ENCODE data around the gene COX7A2.

Gene COX7A2, protein sequence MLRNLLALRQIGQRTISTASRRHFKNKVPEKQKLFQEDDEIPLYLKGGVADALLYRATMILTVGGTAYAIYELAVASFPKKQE

DNA sequence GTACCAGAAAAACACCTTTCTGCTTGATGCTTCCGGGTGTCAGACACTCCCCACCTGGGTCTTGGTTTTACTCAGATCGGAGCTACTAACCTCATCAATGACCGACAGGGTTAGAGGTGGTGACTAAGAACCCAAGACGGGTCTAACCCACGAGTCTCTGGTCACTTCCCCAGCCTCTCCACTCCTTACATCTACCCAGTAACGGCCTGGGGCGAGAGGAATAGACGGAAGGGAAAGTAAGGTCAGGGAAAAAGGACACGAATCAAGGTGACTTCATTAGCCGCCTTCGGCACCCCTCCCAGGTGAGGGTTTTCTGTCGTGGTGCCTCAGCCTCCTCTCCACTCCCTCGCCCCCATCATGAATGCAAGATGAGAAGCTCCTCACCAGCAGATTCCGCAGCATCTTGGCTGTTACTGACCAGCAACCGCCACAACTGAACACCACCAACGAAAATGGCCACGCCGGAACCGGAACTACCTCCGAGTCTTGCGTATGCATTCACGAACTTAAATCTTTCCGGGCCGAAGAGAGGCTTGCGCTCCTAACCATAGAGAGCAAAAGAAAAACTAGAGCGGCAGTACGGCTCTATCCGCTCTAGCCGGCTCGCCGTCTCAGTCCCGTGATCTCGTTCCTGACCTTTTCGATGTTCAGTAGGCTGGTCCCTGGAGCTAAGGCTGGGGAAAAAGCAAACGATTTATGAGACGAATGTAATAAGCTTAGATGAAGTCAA is at the start of gene COX7A2:
Gene COX7A2, minus strand, starts transcription at position 469 of the 730 bp plus-strand sequence. Its CDS starts 67 bp downstream, at position 402.
- peak; percentile 61 to 74 for DNase-seq (ENCODE audit: low read depth in 2 of 2)

DNA sequence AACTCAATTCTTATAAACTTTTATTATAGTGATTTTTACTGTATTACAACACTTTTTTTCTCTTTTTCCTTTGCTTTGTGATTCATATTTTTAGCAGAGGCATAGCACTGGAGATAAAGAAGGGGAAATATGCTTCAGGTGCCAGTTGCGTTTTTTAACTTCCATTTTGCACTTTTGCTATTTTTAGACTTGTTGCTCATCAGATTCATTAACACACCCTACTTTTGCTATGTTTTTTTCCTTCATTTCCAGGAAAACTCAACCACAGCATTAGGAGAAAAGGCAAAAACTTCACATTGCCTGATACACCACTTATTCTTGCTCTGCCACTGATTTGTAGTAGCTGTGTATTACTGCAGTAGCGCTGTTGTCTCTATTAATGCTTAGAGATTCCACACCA is 49.0 kb upstream of the COX7A2 start:
- no peak for DNase-seq (ENCODE audit: low read depth in 2 of 2)

DNA sequence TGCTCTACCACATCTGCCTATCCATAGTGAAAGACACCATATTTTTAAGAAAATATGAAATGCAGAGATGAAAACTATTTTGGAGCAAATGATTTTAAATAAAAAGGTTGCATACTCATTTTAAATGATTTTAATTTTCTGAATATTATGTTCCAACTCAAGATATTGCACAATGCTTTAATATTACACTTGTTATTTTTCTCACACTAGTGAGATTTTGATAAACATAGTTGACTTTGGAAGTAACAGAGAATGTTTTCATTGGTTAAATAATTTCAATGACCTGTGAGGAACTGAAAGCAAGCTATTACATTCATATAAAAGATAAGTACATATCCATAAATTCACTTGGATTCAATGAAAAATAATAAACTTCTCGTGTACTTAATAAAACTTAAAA is 48.1 kb upstream of the COX7A2 start:
- DNase-seq (ENCODE audit: low read depth in 2 of 2): no peak

DNA sequence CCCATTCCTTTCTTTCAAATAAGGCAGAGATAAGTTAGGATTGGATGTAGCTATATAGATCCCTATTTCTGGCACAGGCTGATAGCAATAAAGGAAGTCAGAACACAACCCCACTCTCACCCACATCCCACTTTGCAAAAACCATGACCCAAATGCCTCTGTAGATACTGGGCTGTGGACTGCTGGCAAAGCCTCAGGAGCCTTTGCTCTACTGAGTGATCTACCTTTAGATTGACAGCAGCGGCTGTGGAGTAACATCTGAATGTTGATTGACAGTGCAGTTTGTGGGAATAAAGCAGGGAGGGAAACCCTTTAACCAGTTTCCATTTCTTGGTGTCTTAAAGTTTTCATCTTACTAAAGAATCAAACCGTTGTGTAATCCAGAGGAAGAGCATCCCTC is 47.7 kb upstream of the COX7A2 start:
- DNase-seq (ENCODE audit: low read depth in 2 of 2): no peak

DNA sequence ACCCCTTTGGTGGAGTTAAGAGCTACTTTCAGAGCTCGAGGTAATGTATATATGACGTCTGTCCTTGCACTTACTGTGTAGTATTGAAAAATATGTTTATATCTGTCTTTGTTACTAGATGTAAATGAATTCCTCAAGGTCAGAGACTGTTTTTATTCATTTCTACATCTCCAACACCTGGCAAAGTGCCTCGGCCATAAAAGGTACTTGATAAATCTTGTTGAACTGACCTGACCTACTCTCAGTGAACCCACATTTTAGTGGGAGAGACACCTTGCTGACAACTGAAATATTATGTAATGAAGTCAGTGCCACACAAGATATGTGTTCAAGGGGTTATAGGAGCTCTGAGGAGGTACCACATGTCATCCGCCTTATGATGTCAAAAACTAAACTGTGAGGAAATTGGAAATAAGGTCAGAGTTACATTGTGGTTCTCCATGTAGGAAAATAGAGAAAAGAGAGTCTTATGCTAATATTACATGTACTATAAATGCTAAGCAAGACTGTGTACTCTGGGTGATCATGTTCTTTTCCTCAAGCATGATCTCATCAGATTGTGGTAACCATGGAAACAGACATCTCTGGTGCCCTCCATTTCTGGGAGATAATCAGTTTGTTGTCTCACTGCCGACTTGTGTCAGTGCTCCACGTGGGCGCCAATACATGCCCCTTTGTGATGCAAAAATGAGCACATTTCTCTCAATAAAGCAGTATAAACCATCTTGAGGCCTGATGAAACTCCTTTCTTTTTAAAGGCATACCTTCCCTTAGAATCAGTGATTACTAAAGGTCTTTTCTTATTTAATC is 46.7 kb upstream of the COX7A2 start:
- DNase-seq (ENCODE audit: low read depth in 2 of 2): no peak

DNA sequence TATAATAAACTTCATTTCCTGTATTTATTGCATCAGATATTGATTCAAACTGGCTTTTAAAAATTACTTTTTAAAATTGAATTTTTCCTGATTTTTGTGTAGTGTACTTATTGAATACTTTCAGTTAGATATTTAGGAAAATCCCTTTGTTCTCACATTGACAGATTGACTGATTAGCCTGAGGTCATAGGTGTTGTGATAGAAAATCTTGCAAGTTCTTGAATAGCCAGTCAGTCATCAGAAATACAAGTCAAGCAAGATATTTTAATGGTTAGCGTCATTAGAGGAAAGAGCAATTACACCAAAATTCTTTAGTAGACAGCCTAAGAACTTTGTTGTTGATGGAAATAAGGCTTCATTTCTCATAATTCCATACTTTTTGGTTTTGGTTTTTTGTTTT is 44.4 kb upstream of the COX7A2 start:
- DNase-seq (ENCODE audit: low read depth in 2 of 2): no peak

DNA sequence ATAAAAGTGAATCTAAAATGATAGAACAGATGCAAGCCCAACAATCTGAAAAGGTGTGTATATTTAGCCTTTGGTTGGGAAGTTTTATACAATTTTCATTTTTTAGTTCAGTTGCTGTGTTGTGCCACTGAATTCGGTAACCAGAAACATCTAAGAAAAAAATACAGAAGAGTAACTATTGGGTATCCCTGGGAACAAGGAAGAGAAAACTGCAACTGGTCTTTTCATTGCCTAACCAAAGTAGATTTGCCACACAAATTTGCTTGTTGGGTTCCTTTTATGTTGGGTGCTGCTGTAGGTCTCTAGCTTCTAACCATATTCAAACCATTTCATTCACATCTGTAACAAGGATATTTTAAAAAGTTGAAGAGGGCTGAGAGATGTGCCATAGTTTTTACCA is 43.8 kb upstream of the COX7A2 start:
- DNase-seq (ENCODE audit: low read depth in 2 of 2): no peak

DNA sequence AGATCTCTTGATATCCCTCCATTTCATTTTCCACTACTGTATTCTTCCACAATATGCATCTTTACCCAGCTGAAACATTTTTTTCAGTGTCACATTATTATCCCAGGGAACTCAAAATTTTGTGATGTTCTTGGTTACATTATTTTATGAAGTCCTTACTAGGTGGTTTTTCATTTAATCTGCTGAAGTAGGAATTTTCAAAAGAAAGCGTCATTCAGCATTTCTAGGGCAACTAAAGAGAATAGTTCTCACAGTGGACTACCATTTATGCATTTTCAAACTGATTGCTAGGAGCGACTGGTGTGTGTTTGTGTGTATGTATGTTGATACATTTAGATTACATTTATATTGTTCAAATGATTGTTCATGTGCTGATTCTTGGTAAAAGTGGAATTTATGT is 43.4 kb upstream of the COX7A2 start:
- no peak for DNase-seq (ENCODE audit: low read depth in 2 of 2)

DNA sequence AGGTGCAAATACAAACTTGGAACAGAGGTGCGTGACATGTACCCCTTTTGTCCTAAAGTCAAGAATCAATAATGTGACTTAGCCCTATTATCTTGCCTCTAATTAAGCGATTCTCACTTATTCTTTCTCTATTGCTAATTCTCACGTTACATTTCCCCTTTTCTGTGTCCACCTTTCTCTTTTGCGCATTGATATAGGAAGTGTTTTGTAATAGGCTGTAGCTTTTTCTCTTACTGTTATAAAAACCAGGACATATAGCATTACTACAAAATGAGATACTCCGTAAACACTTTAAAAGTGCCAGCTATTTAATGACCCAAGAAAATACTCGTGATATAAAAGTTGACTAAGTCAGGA is 41.7 kb upstream of the COX7A2 start:
- DNase-seq (ENCODE audit: low read depth in 2 of 2): no peak

DNA sequence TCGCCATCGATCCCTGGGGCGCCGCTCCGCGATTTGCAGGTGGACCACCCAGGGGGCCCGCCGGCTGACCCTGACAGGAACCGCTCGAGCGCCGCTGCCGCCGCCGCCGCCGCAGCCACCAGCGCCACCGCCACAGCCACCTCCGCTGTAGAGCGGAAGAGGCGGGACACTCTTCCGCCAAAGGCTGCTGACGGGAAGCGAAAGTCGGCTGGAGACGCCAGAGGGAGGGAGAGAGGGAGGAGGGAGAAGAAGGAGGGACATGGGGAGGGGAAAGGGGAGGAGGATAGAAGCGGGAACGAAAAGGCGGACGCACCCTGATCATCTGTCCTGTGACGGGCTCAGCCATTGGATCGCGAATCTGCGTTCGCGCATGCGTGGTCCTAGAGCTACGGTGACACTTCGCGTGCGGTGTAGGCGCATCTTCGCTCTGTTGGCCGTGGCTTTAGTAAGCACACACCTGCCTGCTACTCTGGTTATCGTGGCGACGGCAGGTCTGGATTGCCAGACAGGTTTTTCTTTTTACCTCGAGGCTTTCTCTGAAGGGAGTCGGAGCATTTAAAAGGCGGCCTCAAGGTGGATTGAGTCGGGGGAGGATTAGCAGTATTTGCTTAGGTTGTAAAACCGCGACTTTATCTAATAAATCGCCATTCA is 41.2 kb upstream of the COX7A2 start, which contains the start of gene TMEM30A:
Gene TMEM30A, minus strand, starts transcription at position 161 of the 651 bp plus-strand sequence. Its CDS starts 154 bp downstream, at position 7.
- peak; percentile 92 for DNase-seq (ENCODE audit: low read depth in 2 of 2)

DNA sequence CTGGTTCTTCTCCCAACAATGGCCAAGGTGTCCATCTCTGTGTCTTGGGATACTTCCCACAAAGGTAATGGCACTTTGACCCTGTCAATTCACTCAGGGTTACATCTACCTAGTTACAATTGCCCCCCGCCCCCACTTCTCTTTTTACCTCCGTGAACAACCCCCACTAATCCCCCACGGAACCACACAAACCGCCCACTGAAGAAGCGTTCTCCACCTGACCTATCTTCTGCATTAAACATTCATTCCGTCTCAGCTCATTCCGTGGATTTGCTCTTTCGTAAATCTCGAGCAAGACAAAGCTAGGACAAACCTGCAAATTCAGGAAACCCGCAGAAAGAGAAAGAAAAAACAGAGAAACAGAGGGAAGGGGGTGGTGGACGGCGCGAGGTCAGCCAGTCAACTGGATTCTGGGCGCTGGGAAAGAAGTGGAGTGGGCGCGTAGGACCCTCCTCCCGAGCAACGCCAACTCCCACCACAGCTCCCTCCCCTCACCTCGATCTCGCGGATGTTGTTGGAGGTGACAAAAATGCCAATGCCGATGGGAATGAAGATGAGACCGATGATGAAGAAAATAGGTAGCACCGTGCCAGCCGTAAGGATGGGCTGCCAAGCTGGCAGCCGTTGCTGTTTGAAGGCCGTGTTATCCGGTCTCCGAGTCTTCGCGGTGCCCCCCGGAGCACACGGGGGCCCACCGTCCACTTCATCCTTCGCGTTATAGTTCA is 40.5 kb upstream of the COX7A2 start:
- DNase-seq (ENCODE audit: low read depth in 2 of 2): peak in 1 of 2 donors; percentile 2

DNA sequence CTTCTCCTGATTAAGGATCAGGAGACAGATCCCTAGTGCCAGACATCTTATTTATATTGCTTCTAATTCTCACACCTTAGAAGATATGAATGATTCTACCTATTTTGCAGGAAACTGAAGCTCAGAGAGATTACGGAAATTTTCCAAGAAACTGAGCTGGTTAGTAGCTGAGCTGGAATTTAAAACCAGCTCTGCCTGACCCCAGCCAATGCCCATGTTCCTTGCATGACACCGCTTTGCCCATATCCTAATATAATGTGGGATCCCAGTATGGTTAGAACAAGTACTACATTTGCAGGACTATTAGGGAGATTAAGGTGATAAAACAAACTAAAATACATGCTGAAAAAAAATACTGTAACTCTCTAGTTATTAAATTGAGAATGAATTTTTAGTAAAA is 39.1 kb upstream of the COX7A2 start:
- DNase-seq (ENCODE audit: low read depth in 2 of 2): no peak

DNA sequence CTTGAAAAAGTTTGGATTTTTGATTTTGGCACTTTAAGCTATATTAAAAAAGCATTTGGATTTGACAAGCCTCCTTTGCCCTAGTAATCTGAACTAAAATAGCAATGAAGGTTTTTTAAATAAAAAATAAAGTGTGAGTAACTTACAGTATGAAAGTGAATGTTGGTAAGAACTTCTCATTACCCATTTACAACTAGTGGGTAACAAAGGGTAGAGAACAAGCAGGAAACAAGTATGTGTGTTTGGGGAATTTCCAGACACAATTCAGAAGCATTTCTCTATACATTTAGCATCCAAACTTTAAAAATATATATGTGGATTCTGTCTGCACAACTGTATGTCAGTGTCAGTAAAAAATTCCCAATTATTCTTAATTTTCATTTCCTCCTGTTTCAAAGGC is 38.1 kb upstream of the COX7A2 start:
- DNase-seq (ENCODE audit: low read depth in 2 of 2): no peak

DNA sequence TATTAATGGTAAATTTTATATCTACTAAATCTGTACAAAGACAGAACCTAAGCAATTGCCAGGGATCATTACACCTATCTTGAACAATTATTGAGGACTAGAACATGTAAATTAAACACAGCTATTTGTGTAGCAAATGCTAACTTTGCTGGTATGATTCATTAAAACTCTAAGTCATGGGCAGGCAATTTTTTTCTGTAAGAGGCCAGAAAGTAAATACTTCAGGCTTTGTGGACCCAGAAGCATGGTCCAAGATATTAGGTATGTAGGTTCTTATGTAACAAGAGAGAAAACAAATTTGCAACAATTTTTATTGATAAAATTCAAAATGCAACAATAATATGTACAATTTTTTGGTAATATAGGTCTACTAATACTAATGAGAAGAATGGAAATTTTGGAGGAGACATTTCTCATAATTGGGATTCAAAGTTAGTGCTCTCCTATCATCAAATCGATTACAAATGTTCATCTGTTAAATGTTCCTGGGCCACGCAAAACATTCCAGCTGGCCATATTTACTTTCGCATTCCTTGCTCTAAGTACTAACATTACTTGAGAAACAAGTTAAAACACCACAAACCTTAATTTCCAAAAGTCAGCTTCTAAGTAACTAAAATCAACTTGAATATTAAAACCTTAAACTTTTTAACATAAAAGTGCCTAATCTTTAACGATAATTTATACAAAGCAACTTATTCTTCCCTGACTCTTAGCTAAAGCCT is 36.7 kb upstream of the COX7A2 start:
- DNase-seq (ENCODE audit: low read depth in 2 of 2): no peak

DNA sequence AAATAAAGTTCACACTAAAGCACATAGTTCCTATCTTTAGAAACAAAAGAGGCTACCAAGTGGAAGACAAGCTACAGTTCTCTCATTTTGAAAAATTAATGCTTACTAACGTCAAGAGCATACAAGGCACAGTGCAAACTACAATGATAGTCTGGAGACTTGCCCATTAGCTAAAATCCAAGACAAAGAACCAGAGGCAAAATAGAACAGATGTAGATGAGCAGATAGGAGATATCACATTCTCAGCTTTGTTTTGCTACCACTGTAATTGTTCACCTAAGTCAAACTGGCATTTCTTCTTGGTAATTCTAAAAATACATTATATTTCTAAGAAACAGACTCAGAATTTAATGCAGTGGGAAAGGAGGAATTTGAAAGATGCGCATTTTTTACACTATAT is 35.8 kb upstream of the COX7A2 start:
- no peak for DNase-seq (ENCODE audit: low read depth in 2 of 2)

DNA sequence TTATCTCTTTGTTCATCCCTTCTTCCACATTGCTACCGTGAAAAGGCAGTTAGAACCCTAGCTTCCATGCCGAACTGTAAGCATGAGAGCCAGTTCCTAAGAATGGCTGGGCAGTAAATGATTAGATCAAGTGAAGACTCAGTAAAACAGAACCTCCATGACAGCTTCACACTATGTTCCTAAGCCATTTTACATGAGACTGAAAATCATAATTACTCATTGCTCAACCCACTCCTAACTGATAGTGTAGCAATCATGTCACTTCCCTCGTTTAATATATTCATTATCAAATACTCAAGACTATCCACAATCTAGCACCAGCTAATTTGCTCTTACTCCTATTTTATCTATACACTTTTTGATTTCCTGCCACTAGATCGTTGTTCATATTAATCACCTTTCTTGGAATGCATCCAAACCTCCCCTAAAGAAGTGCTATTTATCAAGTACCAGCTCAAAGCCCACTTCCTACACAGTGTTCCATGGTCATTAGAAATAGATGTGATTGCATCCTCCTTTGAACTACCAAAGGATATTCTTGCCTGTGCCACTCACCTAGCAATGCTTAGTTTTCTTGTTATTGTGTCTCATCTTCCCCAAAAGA is 35.0 kb upstream of the COX7A2 start:
- no peak for DNase-seq (ENCODE audit: low read depth in 2 of 2)

DNA sequence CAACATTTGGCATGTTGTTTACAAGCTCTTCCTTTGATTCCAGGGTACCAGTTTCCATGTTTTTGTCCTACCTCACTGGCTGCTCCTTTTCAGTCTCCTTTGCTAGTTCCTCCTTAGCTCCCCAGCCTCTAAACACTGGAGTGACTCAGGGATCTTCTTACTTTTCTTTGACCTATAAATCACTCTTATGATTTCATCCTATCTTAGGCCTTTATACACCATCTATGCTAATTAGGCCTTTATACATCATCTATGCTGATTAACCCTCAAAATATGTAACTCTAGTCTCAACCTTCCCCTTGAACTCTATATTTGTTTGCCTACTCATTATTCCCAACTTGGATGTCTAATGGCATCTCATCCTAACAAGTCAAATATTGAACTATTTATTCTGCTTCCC is 31.5 kb upstream of the COX7A2 start:
- DNase-seq (ENCODE audit: low read depth in 2 of 2): no peak

DNA sequence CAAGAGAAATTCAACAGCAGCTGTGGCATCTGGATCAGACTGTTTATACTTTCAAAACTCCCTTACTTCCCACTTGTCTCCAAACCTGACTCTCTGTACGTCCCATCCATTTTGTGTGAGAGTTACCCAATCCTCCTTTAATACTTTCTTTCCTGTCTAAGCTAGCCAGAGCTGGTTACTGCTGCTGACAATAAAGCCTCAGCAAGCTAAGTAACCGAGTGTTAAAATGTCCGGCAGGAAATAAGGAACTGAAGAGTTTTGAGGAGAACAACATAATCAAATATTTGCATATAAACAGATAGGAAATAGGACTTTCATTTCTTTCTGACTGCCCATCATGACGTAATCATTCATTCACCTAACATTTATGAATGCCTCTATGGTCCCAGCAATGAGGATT is 29.4 kb upstream of the COX7A2 start:
- no peak for DNase-seq (ENCODE audit: low read depth in 2 of 2)

DNA sequence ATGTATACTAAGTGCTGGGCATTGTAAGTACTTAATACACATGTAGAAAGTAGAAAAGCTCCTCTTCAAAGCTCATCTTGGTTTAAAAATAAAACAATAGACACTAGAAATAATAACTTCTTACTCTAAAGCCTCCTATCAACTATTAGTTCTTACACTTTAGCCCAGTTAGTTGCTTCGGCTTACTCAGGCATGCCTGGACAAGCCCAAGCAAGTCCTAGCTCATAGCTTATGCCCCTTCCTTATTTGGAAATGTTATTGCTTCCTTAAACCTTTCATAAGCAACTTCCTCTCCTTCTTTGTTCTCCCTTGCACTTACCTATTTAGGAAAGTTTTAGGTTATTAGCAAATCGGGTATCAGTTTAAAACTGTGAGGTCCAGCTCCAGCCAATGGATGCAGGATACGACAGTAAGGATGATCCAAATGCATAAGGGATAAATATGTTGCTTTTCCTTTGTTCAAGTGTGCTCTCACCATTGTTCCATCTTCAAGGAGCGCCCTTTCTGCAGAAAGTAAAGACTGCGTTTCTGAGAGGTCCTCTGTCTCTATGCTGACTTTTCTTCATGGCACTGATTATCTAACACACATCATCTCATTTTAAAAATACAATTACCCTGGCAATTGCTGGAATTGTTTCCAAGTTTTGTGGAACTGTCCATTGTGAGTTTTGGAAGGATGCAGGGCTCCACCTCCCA is 28.7 kb upstream of the COX7A2 start:
- DNase-seq (ENCODE audit: low read depth in 2 of 2): no peak

DNA sequence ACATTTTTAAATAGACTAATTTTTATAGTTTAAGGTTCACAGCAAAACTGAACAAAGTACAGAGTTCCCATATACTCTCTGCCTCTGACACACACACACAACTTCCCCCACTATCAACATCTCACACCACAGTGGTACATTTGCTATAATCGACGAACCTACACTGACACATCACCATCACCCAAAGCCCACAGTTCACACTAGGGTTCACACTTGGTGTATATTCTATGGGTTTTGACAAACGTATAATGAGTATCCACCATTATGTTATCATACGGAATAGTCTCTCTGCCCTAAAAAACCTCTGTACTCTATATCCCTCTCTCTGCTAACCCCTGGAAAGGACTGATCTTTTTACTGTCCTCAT is 25.4 kb upstream of the COX7A2 start:
- DNase-seq (ENCODE audit: low read depth in 2 of 2): no peak

Measured in stimulated activated CD8-positive, alpha-beta memory T cell treated with anti-CD3 and anti-CD28 coated beads, Interleukin-2, amount 100 ng/mL, for 48 hours (primary cell).